Prostate gland (tissue), 2 donors: ENCODE results near the gene UPK2. TPM values are rescaled to one million over a fixed set of nuclear protein-coding genes. Genes with fewer than 3 reads are reported as not detected.

ENCODE experiments used
- DNase-seq: peaks from one replicate; pipeline ENCODE4 v3.0.0-alpha.2; 2019; ENCODE audit warnings: low spot score
- H3K27ac ChIP-seq, 2 donors: fragments of 200-600 bp; sonication (generic); 2 replicates each; pipeline ENCODE4 v1.5.1; 2017 to 2019
- H3K27me3 ChIP-seq: fragments of 200-600 bp; sonication (generic); replicated peaks from 2 replicates; pipeline ENCODE4 v1.5.1; 2019; ENCODE audit not compliant: insufficient read depth
- H3K36me3 ChIP-seq, 2 donors: fragments of 200-600 bp; sonication (generic); 1 replicate in 1 of 2; 2 replicates in 1 of 2; pipeline versions ENCODE4 v1.5.1 to v1.8.1; 2017 to 2019
- H3K4me1 ChIP-seq: fragments of 200-600 bp; sonication (generic); replicated peaks from 2 replicates; pipeline ENCODE4 v1.5.1; 2019
- H3K4me3 ChIP-seq, 2 donors: fragments of 200-600 bp; sonication (generic); 2 replicates each; pipeline ENCODE4 v1.5.1; 2017 to 2019
- H3K9me3 ChIP-seq: fragments of 200-600 bp; sonication (generic); 2 replicates; pipeline ENCODE4 v1.5.1; 2017
- POLR2A ChIP-seq: fragments of 450-650 bp; IDR thresholded peaks from one replicate; pipeline ENCODE4 v1.6.1; 2016; ENCODE audit warnings: antibody characterized with exemption, mild to moderate bottlenecking
- POLR2AphosphoS5 ChIP-seq: sonication (generic); formaldehyde crosslinking; IDR thresholded peaks from one replicate; pipeline ENCODE4 v1.6.1; 2017; ENCODE audit warnings: antibody characterized with exemption
- WGBS: methylation state at CpG from one replicate; pipeline ENCODE4 v1.1.5; 2018; 5-methylcytosine and 5-hydroxymethylcytosine counted together
- intact Hi-C: fragments of 100-400 bp; cut with DNase I; formaldehyde crosslinking; loops from one replicate; pipeline ENCODE4 v1.14.2; 2022
- total RNA-seq, 2 donors: library from RNA; depleted of rRNA; stranded (reverse); fragments of >200 nt; gene quantifications; one replicate each; pipeline ENCODE4 v1.1.0, GENCODE V29; 2016
- TF ChIP-seq, protein P1 (sequence below), 4 experiments: fragments of 200-600 bp in 2 of 4; fragments of 450-650 bp in 2 of 4; sonication (generic) in 2 of 4; IDR thresholded peaks; 1 replicate in 3 of 4; 2 replicates in 1 of 4; pipeline ENCODE4 v1.5.1; 2016 to 2019; ENCODE audit warnings: antibody characterized with exemption in 4 of 4, mild to moderate bottlenecking in 2 of 4, moderate library complexity in 2 of 4

Gene UPK2
- total RNA-seq, 2 donors from 2014 or later = not detected

DNA sequence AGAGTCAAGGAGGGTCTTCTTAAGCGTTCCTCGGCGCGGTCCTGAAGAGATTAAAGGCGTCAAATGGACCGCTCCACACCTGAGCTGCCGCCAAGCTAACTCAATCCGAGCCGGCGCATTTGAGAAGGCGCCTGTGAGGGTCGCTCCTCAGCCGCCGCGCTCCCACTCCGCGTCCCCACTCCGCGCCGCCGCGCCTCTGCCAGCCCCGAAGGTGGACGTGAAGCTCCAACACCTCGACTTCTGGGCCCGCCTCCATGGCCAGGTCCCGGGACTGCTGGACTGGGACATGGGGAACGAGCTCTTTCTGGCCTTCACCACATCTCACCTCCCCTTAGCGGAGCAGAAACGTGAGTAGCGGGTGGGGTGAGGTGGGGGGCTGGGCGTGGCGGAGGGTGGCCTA is 15.5 kb downstream of the UPK2 start, which contains the start of gene FOXR1:
Gene FOXR1, plus strand, starts transcription at position 116 of the 400 bp plus-strand sequence. Its CDS starts 171 bp downstream, at position 287.
- WGBS = 65% methylated on average over 26 of the region's 33 CpGs

GRCh38 chr11:118973985-118974384 is 17.9 kb downstream of the UPK2 start:
- Histone ChIP-seq H3K27ac (no peak overlapping the region), H3K36me3 (no peaks in the 10 kb centered on the region), H3K27me3 (no peaks in the 10 kb centered on the region), H3K4me3 (no peak overlapping the region), H3K9me3 (no peaks in the 10 kb centered on the region), H3K4me1 (no peaks in the 10 kb centered on the region)
- intact Hi-C loops = no loop called here
- TF ChIP-seq, protein P1, sequence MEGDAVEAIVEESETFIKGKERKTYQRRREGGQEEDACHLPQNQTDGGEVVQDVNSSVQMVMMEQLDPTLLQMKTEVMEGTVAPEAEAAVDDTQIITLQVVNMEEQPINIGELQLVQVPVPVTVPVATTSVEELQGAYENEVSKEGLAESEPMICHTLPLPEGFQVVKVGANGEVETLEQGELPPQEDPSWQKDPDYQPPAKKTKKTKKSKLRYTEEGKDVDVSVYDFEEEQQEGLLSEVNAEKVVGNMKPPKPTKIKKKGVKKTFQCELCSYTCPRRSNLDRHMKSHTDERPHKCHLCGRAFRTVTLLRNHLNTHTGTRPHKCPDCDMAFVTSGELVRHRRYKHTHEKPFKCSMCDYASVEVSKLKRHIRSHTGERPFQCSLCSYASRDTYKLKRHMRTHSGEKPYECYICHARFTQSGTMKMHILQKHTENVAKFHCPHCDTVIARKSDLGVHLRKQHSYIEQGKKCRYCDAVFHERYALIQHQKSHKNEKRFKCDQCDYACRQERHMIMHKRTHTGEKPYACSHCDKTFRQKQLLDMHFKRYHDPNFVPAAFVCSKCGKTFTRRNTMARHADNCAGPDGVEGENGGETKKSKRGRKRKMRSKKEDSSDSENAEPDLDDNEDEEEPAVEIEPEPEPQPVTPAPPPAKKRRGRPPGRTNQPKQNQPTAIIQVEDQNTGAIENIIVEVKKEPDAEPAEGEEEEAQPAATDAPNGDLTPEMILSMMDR (IDR thresholded peaks at IDR 0.05) = no peak
- TF ChIP-seq POLR2AphosphoS5 (no peak), POLR2A (no peak)
- DNase-seq = no peak
- WGBS = 93% methylated on average over 2 of the region's 2 CpGs

More for the DNA sequence above, 15.5 kb downstream of the UPK2 start, which contains the start of gene FOXR1:
- H3K9me3 ChIP-seq = no peaks in the 10 kb centered on the region
- no peaks in the 10 kb centered on the region for H3K36me3 ChIP-seq
- H3K27ac ChIP-seq = no peak within 1 kb of the TSS
- H3K4me1 ChIP-seq = no peaks in the 10 kb centered on the region
- TF ChIP-seq POLR2A (no peak), POLR2AphosphoS5 (no peak)
- TF ChIP-seq, protein P1 (IDR thresholded peaks at IDR 0.05) = no peak
- H3K4me3 ChIP-seq = no peak within 1 kb of the TSS
- no peak for DNase-seq
- no peaks in the 10 kb centered on the region for H3K27me3 ChIP-seq
- intact Hi-C loops = no loop called here

- Histone ChIP-seq H3K27me3 (no peaks in the 10 kb centered on the region), H3K36me3 (no peaks in the 10 kb centered on the region), H3K9me3 (no peaks in the 10 kb centered on the region), H3K4me1 (no peaks in the 10 kb centered on the region), H3K27ac (no peak overlapping the region), H3K4me3 (no peak overlapping the region)
- TF ChIP-seq POLR2AphosphoS5 = no peak
- no peak for TF ChIP-seq POLR2A
- TF ChIP-seq, protein P1 (IDR thresholded peaks at IDR 0.05) = no peak
- DNase-seq = no peak
- 71% methylated on average over 15 of the region's 15 CpGs for WGBS
- intact Hi-C loops = no loop called here
These were observed 19.9 kb downstream of the UPK2 start for GRCh38 chr11:118975771-118976709.

GRCh38 chr11:118979434-118979833 is 23.3 kb downstream of the UPK2 start:
- H3K36me3 ChIP-seq = no peaks in the 10 kb centered on the region
- H3K27me3 ChIP-seq = no peaks in the 10 kb centered on the region
- no peaks in the 10 kb centered on the region for H3K9me3 ChIP-seq
- no peak overlapping the region for H3K4me3 ChIP-seq
- H3K27ac ChIP-seq = no peak overlapping the region
- intact Hi-C loops = no loop called here
- H3K4me1 ChIP-seq = no peaks in the 10 kb centered on the region
- no peak for DNase-seq
- TF ChIP-seq POLR2A (no peak), POLR2AphosphoS5 (no peak)
- TF ChIP-seq, protein P1 (IDR thresholded peaks at IDR 0.05) = no peak
- 43% methylated on average over 9 of the region's 9 CpGs for WGBS
